HG03378 (cell line): ENCODE data around the gene MAGIX.
"Not testable (repeated sequence)": the region's sequence is repeated elsewhere in the genome, so short reads cannot be mapped to it uniquely, and the experiment has no call there.

ENCODE experiments used
- ATAC-seq: cut with Tn5 transposase; IDR thresholded peaks from one replicate; pipeline ENCODE4 v1.9.1; 2021; ENCODE audit warnings: mild to moderate bottlenecking, moderate library complexity; ENCODE audit not compliant: unreplicated experiment

MAGIX gene

DNA sequence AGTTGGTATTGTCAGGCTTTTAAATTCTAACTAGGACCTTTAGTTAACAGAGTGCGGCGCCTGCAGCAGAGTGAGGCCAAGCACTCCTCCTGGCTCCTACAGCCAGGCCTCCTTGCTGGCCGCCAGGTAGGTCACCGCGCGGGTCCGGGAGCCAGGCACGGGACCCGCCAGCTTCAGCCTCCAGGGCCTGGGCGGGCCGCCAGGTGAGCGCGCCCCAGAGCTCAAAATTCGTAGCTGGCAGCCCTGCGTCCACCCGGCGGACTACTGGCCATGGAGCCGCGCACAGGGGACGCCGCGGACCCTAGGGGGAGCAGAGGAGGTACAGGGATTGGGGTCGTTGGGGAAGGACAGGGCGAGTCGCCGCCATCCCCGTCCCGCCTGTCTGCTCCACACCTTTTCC lies at the start of gene MAGIX:
Gene MAGIX (plus strand): TSS at position 139 of the 400 bp plus-strand sequence. CDS start 132 bp downstream, at position 271.
- ATAC-seq: no peak

DNA sequence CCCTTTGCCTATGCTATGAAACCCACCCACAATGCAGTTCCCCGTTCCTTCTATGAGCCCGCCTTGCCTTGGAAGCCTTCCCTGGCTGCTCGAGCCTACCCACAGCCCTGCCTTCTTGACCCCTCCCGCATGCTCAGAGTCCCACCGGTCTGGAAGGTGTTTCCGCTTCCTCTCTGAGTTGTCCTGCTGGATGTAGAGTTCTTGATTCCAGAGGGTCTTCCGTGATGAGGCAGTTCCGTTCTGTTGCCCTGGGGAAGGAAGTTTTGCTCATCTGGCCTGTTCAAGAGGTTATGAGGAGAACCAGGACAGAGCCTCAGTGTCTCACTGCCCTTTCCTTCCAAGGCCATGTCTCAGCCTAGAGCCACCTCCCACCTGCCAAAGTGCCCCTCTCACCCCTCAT lies 46.5 kb upstream of the MAGIX start:
- no peak for ATAC-seq

DNA sequence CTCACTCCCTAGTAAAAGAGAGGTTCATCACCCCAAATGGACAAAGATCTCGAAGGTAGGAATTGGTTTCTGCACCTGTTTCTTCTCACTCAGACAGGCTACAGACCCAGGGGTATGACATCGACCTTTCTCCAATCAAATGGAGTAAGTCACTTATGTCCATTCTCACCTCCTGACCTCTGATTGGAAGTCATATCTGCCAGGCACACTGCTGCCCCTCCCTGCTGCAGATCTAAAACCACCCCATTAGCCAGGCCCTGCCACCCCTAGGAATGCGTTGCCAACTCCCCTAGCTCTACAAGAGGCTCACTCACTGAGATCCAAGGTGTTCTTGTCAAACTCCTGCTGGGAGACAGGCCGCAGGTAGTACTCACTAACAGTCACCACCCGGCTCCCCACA lies 45.8 kb upstream of the MAGIX start:
- ATAC-seq: no peak

- ATAC-seq: no peak
Observed at GRCh38 chrX:49117581-49117980, 45.0 kb upstream of the MAGIX start.

DNA sequence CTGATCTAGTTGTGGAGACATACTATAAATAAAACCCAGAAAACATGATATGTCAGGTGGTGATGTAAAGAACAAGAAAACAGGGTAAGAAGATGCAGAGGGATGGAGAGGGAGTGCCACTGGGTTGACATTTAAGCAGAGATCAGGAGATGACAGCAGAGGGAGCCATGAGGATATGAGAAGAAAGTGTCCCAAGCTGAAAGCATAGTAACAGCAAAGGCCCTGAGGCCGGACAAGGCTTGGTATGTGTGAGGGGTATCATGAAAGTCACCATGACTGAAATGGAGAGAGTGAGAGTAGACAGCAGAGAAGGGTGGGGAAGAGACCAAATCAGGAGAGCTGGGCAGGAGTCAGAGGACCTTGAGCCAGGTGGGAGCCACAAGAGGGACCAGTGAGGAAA lies 42.5 kb upstream of the MAGIX start:
- no peak for ATAC-seq

DNA sequence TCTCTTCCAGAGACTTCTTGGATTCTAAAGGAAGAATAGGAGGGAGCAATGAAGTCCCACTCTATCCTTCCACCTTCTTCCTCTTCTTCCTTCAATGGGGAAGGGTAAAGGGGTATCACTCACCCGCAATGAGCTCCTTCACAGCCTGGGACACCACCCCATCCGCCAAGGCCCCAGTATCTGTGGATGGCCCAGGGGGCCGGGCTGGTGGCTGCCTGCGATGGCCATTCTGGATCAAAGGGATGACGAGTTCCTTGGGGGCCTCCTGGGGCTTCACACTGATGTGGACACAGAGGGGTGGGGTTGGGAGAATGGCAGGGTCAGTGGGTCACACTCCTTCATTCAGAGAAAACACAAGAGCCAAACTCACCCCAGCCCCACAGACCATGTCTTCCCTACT lies 40.1 kb upstream of the MAGIX start:
- no peak for ATAC-seq

DNA sequence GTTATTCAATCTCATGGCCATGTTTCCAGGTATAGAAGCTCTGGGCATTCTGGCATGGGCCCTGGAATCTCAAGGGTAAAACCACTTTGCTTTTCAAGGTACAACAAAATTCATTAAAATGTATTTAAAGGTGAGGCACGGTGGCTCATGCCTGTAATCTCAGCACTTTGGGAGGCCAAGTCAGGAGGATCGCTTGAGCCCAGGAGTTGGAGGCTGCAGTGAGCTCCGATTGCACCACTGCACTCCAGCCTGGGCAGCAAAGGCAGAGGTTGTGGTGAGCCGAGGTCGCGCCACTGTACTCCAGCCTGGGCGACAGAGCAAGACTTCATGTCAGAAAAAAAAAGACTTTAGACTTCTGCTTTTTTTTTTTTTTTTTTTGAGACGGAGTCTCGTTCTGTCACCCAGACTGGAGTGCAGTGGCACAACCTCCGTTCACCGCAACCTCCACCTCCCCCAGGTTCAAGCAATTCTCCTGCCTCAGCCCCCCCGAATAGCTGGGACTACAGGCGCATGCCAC lies 34.8 kb upstream of the MAGIX start:
- not testable (repeated sequence) for ATAC-seq

- no peak for ATAC-seq
Observed at GRCh38 chrX:49129427-49129826, 33.1 kb upstream of the MAGIX start.

DNA sequence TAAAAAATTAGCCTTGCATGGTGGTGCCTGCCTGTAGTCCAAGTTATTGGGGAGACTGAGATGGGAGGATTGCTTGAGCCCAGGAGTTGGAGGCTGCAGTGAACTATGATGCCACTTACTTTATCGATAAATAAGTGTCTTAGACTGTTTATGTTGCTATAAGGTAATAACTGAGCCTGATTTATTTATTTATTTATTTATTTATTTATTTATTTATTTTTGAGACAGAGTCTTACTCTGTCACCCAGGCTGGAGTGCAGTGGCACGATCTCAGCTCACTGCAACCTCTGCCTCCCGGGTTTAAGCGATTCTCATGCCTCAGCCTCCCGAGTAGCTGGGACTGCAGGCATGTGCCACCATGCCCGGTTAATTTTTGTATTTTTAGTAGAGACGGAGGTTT lies 30.3 kb upstream of the MAGIX start:
- not testable (repeated sequence) for ATAC-seq

GRCh38 chrX:49133759-49134158 lies 28.8 kb upstream of the MAGIX start:
- no peak for ATAC-seq

DNA sequence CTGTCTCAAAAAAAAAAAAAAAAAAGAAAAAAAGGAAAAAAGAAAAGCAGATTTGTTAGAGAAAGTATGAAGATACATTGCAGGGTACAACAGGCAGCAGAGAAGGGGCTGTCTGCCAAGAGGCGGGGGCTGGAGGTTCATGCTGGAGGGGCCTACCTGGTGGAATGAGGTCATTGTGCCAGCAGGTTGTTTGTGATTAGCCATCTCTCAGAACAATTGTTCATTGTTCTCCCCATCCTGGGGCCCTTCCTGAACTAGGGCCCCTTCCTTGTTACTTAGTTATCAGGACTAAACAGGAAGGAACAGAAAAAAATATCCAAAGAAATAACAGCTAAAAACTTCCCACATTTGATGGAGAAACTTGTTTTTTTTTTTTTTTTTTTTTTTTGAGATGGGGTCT lies 25.1 kb upstream of the MAGIX start:
- no peak for ATAC-seq

GRCh38 chrX:49139713-49140112 lies 22.8 kb upstream of the MAGIX start:
- ATAC-seq: no peak

DNA sequence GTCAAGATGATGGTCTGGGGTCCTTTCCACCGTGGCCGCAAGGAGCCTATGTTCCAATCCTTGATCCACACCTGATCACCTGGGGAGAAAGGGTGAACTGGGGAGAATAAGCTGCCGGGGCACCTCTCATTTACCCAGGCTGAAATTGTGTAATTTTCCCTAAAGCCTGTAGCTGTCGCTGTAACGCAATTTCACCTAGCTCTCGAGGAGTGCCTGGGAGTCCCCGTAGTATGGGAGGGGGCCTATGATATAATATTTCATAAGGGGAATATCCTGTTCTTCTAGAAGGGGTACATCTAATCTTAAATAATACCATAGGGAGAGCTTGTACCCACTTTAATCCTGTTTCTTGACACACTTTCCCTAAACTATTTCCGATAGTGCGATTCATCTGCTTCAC lies 20.3 kb upstream of the MAGIX start:
- ATAC-seq: not testable (repeated sequence)

DNA sequence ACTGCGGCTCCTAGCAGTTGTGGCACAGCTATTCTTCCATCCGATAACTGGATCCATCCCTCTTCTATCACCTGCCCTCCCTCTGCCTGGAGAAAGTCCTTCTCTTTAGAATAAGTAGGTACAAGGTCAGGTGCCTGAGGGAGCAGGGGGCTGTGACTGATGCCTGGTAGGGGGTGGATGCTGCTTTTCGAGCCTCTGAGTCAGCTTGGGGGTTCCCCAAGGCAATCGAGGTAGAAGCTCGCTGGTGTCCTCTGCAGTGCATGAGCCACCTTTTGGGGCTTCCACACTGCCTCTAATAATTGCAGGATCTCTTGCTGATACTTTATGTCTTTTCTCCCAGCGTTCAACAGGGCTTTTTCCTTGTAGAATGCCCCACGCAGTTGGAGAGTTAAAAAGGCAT lies 19.4 kb upstream of the MAGIX start:
- not testable (repeated sequence) for ATAC-seq

- ATAC-seq: no peak
Observed at GRCh38 chrX:49147282-49147681, 15.3 kb upstream of the MAGIX start.

DNA sequence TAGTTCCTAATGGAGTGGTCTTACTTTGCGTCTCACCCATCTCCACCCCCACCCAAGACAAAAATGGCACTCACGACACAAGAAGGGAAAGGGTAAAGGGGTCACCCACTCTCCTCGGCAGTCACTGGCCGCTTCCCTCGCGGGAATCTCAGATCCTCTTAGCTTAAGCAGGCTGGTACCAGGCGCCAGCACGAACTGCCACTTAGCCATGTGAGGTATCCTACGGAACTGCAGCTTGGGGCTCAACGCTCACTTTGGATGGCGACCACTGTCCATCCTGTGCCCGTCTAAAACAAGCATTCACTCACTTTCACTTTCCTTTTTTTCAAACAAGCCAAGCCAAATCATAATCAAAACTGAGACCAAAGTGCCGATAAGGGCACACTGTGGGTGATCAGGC lies 14.6 kb upstream of the MAGIX start:
- ATAC-seq: no peak

DNA sequence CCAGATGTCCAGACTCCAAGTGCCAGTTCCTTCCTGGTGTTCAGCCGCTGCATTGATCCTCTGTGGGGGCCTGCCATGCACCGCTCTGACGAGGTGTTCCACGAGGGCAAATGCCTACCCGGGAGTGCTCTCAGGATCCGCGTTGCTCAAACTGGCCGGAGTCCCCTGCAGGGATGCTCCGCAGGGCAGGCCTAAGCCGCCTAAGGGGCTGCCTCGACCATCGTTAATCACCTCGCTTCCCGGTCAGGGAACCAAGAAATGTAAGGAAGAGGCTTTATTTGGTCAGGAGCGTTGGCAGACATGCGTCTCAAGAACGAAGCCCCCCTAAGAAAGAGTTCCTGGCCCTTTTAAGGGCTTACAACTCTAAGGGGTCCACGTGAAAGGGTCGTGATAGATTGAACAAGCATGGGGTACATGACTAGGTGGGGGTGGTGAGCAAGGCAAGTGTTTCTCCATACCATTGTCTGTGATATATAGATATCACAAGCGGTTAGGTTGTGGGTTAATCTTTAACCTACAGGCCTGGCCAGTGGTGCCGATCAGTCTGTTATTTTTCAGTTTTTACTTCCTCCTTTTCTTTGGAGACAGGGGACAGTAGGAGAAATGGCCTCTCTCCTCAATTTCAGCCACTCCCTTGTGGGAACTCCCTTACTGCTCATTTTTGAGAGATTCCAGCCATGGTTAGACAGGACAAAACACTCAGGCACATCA lies 14.0 kb upstream of the MAGIX start:
- not testable (repeated sequence) for ATAC-seq

GRCh38 chrX:49149291-49149690 lies 13.3 kb upstream of the MAGIX start:
- not testable (repeated sequence) for ATAC-seq

DNA sequence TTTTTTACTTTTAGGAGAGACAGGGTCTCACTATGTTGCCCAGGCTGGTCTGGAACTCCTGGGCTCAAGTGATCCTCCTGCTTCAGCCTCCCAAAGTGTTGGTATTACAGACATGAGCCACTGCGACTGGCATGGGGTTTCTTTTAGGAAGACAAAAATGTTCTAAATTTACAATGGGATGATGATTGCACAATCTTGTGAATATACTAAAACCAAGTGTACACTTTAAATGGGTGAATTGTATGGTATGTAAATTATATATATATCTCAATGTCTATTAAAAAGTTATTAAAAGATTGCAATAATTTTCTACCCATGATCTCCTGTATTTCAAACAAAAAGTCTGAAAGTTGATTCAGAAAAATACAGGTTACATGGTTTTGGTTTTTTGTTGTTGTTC lies 9.1 kb upstream of the MAGIX start:
- ATAC-seq: no peak

DNA sequence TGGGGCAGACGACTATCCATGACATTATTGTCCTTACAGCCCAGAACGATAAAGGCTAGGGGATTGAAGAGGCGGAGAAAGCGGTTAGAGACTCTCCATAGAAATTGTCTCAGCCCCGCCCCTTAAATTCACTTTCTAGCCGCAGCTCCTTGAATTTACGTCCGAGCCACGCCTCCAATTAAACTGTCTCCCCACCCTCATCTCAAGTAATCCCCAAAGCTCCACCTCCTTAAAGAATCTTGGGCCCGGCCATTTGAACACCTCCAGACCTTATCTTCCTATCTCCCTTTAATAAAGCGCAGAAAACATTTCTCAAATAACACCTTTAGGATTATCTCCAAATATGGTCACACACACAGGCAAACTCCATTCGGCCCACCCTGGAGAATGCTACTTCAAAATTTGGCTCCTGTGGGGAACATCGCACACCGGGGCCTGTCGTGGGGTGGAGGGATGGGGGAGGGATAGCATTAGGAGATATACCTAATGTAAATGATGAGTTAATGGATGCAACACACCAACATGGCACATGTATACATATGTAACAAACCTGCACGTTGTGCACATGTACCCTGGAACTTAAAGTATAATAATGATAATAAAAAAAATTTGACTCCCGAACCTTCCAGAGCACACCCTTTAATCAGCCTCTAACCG lies 7.2 kb upstream of the MAGIX start:
- ATAC-seq: peak; percentile 8

- peak; percentile 67 for ATAC-seq
Observed at GRCh38 chrX:49155900-49156837, 6.4 kb upstream of the MAGIX start.
